ENCODE results near the gene PHOSPHO1.
A peak's percentile ranks its signal among the peaks of the same experiment; 100 is the strongest.
"Not testable (repeated sequence)": the region's sequence is repeated elsewhere in the genome, so short reads cannot be mapped to it uniquely, and the experiment has no call there.

Gene PHOSPHO1, protein sequence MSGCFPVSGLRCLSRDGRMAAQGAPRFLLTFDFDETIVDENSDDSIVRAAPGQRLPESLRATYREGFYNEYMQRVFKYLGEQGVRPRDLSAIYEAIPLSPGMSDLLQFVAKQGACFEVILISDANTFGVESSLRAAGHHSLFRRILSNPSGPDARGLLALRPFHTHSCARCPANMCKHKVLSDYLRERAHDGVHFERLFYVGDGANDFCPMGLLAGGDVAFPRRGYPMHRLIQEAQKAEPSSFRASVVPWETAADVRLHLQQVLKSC

DNA sequence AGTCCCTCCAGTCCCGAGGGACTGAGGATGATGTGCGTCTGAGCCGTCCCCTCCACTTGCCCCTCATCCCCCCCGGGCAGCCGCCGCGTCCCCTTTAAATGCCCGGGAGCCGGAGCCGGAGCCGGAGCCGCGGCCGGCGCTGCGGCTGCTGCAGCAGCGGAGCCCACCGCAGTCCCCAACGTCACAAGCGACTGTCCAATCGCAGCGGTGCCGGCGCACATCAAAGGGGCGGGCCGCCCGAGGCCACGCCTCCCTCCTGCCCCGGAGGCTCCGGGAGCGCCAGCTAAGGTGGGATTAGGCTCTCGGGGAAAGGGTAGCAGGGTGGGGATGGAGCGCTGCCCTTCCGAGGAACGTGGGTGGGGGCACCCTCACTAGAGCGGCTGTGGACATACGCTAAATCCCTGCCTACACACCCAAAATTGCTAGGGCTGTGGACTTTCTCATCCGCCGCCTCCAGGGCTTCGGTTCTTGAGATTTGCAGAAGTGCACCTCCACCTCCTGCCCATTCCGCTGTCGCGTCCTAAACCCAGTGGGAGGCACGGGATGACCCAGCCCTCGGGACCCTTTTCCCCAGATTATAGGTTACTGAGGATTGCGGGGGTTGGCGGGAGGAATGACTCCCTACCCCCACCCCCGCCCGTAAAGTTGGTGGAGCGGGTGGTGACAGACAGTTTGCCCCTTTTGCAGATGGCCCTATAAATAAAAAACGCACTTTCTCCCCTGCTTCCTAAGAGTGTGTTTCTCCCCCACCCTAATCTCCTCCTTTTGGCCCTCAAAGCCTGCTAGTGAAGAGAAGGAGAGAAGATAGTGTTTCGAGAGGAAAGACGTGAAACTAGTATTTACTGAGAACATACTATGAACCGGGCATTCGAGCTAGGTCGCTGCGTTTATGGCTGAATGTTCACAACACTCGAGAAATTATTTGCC is at the start of gene PHOSPHO1:
Gene PHOSPHO1, minus strand, starts transcription at position 152 of the 927 bp plus-strand sequence. CDS start 4,096 bp downstream, outside the sequence.
- peak; percentile 70 for DNase-seq (ENCODE audit: low read depth)

DNA sequence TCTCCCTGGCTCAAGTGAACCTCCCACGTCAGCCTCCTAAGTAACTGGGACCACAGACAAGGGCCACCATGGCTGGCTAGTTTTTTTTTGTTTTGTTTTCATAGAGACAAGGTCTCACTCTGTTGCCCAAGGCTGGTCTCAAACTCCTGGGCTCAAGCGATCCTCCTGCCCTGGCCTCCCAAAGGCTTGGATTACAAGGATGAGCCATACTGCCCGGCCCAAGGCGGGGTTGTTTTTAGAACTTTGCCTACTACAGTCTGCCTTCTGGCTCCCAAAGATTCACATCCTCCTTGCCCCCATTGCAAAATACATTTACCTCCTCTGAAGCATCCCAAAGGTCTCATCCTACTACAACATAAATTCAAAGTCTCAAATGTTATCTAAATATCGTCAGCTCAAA is 49.5 kb upstream of the PHOSPHO1 start:
- no peak for DNase-seq (ENCODE audit: low read depth)

DNA sequence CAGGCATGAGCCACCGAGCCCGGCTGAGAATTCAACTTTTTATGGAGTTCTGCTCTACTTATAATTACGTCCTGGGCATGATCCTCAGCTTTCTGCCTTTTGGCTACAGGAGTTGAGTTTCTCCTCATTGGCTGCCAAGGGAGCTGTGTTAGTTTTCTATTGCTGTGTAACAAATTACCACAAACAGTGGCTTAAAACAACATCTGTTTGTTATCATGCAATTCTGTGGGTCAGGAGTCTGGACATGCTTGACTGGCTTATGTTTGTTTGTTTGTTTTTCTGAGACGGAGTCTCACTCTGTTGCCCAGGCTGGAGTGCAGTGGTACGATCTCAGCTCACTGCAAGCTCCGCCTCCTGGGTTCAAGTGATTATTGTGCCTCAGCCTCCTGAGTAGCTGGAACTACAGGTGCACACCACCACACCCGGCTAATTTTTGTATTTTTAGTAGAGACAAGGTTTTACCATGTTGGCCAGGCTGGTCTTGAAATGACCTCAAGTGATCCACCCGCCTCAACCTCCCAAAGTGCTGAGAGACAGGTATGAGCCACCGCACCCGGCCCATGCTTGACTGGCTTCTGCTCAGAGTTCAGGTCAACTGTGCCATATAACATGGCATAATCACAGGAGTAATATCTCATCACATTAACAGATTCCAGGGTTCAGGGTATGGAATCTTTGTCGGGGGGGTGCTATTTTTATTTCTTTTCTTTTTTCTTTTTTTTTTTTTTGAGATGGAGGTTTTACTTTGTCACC is 48.9 kb upstream of the PHOSPHO1 start:
- DNase-seq (ENCODE audit: low read depth), result not testable (repeated sequence)

DNA sequence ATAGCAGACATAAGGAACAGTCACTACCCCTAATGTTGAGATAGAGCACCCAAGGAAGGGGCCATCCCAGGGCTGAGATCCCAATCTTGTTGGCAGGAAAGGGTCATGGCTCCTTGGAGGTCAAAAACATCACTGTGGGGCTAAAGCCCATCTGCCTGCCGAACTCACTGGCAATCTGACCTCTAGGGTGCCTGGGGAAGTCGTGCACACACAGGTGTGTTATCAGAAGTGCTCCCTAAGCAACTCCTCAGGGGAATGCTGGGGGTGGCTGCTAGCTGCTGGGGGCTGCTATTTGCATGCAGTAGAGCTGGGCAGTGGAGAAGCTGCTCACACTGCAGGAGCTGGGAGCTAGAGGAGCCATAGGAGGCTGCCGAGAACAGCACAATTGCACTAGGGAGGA is 47.5 kb upstream of the PHOSPHO1 start:
- DNase-seq (ENCODE audit: low read depth), result no peak

DNA sequence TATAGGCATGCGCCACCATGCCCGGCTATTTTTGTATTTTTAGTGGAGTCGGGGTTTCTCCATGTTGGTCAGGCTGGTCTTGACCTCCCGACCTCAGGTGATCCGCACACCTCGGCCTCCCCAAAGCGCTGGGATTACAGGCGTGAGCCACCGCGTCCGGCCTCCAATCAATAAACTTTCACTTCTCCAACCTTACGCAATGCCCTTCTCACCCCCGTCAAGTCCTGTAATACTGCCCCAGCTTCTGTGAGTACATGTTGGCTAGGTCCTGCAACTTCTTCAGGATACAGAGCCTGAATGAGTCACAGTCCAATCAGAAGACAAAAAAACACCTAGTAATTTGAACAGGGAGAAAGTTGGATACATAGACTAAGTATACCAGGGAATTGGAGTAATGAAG is 47.1 kb upstream of the PHOSPHO1 start:
- no peak for DNase-seq (ENCODE audit: low read depth)

DNA sequence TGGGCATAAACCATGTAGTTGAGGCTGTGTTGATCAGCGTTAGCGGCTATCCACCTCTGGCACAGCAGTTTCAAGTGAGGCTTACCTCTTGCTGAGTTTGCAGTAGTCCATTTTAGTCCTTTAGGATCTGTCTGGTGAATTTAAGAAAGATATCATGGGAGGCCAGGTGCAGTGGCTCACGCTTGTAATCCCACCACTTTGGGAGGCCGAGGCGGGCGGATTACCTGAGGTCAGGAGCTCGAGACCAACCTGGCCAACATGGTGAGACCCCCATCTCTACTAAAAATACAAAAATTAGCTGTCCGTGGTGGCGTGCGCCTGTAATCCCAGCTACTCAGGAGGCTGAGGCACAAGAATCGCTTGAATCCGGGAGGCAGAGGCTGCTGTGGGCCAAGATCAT is 45.4 kb upstream of the PHOSPHO1 start:
- DNase-seq (ENCODE audit: low read depth), result not testable (repeated sequence)

DNA sequence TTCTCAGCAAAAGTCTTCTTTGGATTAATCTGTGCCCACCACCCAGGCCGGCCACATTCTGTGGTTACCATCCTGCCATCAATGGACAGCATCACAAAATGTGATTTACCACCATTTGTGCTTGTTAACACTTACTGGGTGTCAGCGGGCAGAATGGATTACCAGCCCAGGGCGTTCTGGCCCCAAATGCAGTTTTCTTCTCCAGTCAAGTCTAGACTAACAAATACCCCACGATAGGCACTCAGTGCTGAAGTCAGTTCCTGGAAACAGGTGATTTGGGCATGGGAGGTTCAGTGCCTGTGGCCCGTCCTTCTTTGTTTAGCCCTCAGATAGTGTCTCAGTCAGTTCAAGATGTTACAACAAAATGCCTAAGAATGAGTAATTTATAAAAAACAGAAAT is 38.8 kb upstream of the PHOSPHO1 start:
- no peak for DNase-seq (ENCODE audit: low read depth)

DNA sequence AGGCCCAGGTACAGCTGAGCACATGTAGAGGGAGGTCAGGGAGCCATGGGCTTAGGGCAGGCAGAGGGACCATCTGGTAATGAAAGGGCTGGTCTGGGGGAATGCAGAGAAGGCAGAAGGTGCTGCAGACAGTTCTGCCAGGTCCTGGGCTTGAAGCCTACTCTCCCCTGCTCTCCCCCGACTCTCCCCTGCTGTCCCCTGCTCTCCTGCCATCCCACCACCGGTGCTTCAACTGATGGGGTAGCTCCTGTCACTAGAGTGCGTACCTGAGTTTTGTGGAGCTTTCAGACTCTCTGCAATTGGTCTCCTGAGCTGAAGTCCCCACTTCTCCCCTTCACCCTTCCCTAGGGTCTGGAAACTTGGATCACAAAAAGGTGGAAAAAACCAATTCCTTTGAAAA is 37.3 kb upstream of the PHOSPHO1 start:
- DNase-seq (ENCODE audit: low read depth), result no peak

DNA sequence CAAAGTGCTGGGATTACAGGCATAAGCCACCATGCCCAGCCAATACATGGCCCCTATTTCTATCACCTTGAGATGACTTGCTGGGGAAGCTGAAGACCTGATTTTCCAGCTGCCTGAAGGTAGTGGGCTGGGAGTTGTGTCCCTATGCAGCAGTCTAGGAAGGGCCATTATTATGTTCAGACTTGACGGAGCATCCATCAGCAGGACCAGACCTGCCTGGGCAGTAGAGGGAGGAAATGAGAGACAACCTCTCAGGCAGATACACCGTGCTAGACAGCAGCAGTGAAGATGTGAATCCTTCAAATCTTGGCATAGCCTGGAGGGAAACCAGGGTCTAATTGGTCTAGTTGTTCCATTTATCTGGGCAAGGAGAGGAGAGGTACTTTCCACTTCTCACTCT is 35.6 kb upstream of the PHOSPHO1 start:
- DNase-seq (ENCODE audit: low read depth), result no peak

DNA sequence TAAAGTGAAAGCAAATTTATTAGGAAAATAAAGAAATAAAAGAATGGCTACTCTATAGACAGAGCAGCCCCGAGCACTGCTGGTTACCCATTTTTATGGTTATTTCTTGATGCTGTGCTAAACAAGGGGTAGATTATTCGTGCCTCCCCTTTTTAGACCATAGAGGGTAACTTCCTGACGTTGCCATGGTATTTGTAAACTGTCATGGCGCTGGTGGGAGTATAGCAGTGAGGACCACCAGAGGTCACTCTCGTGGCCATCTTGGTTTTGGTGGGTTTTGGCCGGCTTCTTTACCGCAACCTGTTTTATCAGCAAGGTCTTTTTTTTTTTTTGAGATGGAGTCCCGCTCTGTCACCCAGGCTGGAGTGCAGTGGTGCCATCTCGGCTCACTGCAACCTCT is 31.0 kb upstream of the PHOSPHO1 start:
- not testable (repeated sequence) for DNase-seq (ENCODE audit: low read depth)

DNA sequence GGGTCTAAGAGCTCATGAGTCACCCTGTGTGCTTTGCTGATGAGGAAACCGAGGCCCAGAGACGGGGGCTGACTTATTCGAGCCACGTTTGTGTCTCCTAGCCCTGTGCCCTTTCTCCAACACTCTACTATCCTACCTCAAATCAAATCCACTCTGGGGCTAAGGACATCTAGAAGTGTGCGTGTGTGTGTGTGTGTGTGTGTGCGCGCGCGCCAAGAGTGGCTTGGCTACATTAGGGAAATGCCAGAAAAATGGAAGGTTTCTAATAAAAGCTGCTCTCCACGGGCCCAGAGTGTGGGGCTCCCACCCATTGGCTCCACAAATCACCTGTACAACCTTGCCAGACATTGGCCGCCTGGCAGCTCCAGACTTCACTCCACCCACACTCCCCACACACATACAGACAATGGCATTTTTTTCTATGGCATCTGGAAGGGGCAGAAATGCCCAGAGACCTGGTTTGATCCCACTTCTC is 30.3 kb upstream of the PHOSPHO1 start:
- no peak for DNase-seq (ENCODE audit: low read depth)

DNA sequence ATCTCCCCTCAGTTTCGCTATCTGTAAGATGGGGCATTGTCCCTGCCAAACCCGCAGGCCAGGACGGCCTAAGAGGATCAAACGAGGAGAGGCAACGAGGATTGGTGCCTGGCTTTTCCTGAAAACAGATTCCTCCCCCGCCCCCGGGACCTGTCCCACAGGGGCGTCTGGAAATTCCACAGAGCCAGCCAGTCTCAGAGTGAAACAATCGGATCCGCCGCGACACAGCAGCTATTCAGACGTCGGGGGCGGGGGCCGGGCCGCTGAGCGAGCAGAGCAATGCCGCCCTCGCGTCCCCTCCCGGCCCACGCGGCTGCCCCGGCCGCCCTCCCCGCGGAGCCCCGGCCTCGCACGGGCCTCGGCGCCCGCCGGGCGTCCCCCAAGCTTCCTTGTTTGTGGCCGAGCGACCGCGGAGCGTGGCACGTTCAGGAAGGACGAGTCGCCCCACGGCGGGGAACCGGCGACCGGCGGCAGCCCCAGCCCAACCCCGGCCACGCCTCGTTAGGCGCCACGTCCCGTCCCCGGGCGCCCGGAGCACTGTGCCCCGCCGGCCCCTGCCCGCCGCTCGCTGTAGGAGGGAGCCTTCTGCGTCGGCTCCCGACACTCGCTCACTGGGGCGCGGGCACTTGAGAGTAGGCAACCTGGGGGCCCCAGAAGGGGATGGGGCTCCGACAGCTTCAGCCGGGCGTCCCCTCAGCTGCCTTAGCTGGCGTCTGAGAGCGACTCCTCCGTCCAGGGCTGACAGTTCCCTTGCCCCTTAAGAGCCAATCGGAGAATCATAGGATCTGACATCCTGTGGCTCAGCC is 29.6 kb upstream of the PHOSPHO1 start:
- DNase-seq (ENCODE audit: low read depth), result peak; percentile 20

DNA sequence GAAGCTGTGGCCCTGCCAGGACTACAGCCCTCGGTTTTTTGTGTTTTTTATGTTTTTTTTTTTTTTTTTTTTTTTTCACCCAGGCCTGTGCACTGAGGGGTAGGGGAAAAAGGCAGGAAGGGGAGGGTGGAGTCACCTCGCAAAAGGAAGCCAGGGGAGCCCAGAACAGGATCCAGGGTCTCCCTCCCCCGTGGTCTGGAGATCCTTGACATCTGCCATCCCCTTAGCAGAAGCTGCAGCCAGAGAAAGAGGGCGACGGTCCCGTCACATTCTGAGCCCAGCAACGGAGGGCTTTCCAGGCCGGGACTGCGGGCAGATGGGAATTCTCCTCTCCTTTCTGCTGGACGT is 29.1 kb upstream of the PHOSPHO1 start:
- no peak for DNase-seq (ENCODE audit: low read depth)

DNA sequence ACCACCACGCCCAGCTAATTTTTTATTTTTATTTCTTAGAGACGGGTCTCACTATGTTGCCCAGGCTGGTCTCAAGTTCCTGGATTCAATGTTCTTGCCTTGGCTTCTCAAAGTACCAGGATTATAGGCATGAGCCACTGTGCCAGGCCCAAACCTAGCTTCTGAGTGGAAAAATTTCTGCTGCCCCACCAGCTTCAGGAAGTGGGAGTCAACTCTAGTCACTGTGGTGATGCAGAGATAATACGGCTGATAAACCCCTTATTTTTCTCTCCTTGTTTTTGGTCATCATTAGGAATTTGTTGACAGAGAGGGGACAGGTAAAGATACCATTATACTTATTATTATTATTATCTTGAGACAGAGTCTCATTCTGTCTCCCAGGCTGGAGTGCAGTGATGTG is 27.8 kb upstream of the PHOSPHO1 start:
- no peak for DNase-seq (ENCODE audit: low read depth)

DNA sequence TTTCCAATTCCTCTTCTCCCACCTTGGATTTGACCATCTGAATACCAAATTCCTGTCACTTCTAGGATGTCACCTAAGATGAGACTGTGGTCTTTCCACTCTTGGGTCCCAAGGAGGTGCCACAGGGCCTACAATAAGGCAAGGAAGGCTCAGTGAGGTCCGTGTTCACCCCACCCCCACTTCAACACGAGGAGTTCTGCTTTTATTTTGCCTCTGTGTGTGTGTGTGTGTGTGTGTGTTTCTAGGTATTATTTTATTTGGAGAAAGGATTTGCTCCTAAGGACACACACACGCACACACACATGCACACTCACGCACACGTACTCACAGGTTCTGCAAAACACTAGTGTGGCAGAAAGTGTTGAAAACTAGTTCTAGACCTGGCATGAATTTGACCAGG is 24.5 kb upstream of the PHOSPHO1 start:
- DNase-seq (ENCODE audit: low read depth), result no peak

DNA sequence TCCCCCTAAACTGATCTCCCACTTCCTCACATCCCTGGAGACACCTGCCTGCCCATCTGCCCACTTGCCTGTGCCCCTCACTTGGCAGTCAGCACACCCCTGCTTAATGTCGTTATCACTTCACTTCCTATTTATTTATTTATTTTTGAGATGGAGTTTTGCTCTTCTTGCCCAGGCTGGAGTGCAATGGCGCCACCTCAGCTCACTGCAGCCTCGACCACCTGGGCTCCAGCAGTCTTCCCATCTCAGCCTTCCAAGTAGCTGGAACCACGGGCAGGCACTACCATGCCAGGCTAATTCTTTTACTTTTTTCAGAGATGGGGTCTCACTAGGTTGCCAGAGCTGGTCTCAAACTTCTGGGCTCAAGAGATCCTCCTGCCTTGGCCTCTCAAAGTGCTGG is 23.5 kb upstream of the PHOSPHO1 start:
- no peak for DNase-seq (ENCODE audit: low read depth)

DNA sequence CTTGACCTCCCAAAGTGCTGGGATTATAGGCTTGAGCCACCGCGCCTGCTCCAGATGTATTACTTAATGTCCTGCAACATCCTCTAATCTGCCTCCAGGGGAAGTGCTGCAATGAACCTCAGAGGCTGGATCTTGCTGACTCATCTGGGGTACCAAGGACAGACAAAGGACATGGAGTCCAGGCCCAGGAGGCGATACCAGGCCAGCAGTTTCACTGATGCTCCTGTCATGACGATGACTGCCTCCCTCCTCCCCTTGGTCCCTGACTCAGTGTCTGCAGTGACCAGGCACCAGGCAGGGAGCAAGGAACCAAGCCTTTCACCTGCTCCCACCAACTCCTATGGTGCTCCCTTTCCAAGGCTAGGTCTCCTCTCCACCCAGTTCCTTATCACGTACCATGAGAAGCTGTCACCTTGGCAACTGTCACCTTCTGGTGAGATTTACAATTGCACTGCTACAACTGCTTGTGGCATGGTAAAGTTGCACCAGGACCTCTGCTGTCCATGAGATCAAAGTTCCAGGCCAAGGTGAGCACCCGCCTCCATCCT is 21.6 kb upstream of the PHOSPHO1 start:
- DNase-seq (ENCODE audit: low read depth), result no peak

DNA sequence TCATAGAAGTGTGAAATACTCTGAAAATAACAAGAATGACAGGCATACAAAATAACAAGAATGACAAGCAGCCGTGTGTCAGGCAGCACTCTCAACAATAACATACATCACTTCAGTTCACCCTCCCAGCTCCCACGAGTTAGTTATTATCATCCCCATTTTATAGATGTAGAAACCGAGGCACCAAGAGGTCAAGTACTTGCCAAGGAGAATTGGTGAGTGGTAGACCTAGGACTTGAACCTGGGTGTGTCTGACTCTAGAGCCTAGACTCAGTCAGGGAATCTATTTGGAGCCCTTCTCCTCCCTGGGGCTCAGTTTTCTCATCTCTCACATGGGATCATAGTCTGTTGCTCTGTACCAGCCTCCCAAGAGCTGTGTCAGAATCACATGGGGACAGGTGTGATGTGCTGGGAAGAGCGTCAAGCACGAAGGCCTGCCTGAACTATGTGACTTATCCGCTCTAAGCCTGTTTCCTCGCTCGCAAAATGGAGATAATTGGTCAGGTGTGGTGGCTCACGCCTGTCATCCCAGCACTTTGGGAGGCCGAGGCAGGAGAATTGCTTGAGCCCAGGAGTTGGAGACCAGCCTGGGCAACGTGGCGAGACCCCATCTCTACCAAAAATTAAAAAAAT is 19.4 kb upstream of the PHOSPHO1 start:
- DNase-seq (ENCODE audit: low read depth), result no peak

DNA sequence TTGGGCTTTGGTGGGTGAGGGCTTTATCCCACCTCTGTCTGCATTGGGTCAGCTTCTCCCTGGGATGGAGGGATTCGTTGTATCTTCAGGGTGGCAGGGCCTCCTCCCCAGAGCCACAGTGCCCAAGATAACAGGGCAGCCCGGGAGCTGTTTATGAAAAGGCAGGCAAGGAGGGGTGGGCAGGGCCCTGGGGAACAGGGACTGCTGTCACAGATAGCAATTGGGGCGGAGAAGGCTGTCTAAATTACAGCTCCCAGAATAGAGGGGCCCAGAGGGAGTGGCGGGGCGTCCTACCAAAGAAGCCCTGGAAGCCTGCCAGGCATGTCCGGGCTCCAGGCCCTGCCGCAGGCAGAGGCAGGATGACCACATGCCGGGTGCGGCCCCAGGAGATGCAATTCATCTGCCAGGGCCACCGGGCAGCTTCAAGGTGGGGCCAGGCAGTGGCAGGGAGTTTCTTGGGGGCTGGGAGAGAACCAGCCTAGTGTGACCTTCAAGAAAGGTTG is 18.8 kb upstream of the PHOSPHO1 start:
- DNase-seq (ENCODE audit: low read depth), result no peak

DNA sequence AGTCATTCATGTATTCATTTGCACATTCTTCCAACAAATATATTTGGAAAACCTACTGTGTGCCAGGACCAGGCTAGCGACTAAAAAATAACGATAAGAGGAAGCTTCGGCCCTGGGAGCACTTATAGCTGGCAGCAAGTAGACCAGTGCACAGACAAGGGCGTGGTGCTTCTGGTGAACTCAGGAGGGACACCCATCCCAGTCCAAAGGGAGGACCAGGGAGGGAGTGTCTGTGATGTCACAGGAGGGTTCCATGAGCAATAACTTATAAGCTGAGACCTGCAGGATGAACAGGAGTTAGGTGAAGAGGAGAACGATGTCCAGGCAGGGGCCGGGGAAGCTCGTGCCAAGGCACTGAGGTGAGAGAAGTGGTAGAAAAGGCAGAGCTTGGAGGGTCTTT is 17.4 kb upstream of the PHOSPHO1 start:
- no peak for DNase-seq (ENCODE audit: low read depth)

DNA sequence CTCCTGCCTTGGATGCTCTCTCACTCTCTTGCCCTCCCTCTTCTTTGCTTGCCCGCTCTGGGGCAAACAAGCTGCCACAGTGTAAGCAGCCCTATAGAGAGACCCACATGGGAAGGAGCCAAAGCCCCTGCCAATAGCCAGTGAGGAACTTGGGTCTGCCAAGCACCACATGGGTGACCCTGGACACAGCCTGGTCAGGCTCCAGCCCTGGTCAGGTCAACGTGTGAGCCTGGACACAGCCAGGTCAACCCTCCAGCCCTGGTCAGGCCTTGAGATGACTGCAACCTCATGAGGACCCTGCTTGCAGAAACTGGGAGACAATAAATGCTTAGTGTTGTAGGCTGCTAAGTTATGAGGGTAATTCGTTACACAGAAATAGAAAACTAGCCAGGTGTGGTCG is 14.3 kb upstream of the PHOSPHO1 start:
- no peak for DNase-seq (ENCODE audit: low read depth)
